Measurements from ENCODE around the gene MIGA2. TPM values are rescaled to one million over a fixed set of nuclear protein-coding genes. Genes with fewer than 3 reads are reported as not detected.

Gene MIGA2
- total and polyA plus RNA-seq, 2 of the 8 experiments (the other 6 are each of a cell fraction or from before 2014, with no cell fraction given), result 24.6 to 39.0 TPM

DNA sequence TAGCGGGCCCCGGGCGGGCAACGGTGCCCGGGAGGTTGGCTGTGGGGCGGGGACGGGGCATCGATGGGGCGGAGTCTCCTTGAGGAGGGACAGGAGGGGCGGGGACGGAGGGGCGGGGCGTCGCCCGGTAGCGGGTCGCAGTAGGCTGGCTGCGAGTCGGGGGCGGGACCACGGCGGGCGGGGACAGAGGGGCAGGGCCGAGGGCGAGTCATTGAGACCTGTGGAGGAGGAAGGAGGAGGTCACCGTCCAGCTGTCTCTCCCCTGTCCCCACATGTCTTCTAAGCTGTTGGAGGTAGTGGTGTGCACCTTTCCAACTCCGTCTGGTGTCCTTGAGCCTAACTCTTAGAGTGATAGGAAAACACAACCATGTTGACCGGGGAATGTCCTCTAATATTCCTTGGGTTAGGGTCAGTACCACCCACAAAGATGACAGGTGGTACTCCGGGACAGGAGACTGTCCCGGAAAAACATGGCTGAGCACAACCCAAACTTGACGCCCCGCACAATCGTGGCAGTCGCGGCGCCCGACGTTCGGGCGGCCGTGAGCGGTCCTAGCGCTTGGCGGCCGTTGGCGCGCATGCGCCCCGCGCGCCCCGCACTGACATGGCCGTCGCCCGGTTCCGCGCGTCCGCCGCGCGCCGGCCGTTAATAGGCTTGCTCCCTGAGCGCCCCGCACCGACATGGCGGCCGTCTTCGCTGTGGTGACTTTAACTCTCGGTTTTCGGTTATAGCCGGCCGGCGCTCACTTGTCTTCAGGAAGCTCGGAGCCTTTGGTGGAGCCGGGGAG, 74.5 kb downstream of the MIGA2 start, which contains the start of the genes CRAT and PTPA (continued):
- TF ChIP-seq RNF2 (IDR thresholded peaks at IDR 0.05; ENCODE audit: borderline replicate concordance, low read depth, low read length, missing control alignments, poor library complexity, severe bottlenecking), result no peak
- no peak for TF ChIP-seq RFX5 (IDR thresholded peaks at IDR 0.05; ENCODE audit: borderline replicate concordance, low read depth, low read length)
- peak; percentile 86 for TF ChIP-seq TAF7 (optimal IDR thresholded peaks at IDR 0.05; ENCODE audit: borderline replicate concordance, low read depth, low read length)
- no peak for TF ChIP-seq SIRT6 (IDR thresholded peaks at IDR 0.05; ENCODE audit: low read length)
- TF ChIP-seq, protein P1, sequence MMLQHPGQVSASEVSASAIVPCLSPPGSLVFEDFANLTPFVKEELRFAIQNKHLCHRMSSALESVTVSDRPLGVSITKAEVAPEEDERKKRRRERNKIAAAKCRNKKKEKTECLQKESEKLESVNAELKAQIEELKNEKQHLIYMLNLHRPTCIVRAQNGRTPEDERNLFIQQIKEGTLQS (IDR thresholded peaks at IDR 0.05; ENCODE audit: insufficient read depth, low read depth, low read length), result no peak
- TF ChIP-seq PHF8 (conservative IDR thresholded peaks at IDR 0.05; ENCODE audit: low read depth, low read length), result peak; percentile 94; the same call in 1 of the 2 replicates
- peak in 1 of 2 experiments; percentile 76; a peak in 2 of 3 replicates for TF ChIP-seq POLR2A (IDR thresholded peaks at IDR 0.05; ENCODE audit: control extremely low read depth in 1 of 2, low read depth in 2 of 2, low read length in 2 of 2)
- no peak for TF ChIP-seq JUND (IDR thresholded peaks at IDR 0.05; ENCODE audit: low read length)
- TF ChIP-seq JUN (IDR thresholded peaks at IDR 0.05; ENCODE audit: low read depth, low read length), result no peak
- TF ChIP-seq SUZ12 (IDR thresholded peaks at IDR 0.05; ENCODE audit: low read length), result no peak
- no peak for TF ChIP-seq RAD21 (IDR thresholded peaks at IDR 0.05 in 1 of 2, conservative IDR thresholded peaks at IDR 0.05 in 1 of 2; ENCODE audit: low read depth in 2 of 2, low read length in 2 of 2)
- peak; percentile 99 for TF ChIP-seq YY1 (IDR thresholded peaks at IDR 0.05; ENCODE audit: low read depth, low read length)
- TF ChIP-seq SP4 (IDR thresholded peaks at IDR 0.05; ENCODE audit: low read length), result no peak
- no peak for TF ChIP-seq POU5F1 (IDR thresholded peaks at IDR 0.05; ENCODE audit: low read depth, low read length)
- TF ChIP-seq, protein P2, sequence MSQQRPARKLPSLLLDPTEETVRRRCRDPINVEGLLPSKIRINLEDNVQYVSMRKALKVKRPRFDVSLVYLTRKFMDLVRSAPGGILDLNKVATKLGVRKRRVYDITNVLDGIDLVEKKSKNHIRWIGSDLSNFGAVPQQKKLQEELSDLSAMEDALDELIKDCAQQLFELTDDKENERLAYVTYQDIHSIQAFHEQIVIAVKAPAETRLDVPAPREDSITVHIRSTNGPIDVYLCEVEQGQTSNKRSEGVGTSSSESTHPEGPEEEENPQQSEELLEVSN (IDR thresholded peaks at IDR 0.05), result peak; percentile 44; the same call in 1 of the 2 replicates
- TF ChIP-seq HDAC2 (IDR thresholded peaks at IDR 0.05; ENCODE audit: borderline replicate concordance in 1 of 2, low read depth in 2 of 2, low read length in 2 of 2), result no peak; a peak in 1 of 4 replicates
- TF ChIP-seq FOSL1 (IDR thresholded peaks at IDR 0.05; ENCODE audit: insufficient read depth, low read depth, low read length), result peak; percentile 88
- no peak for TF ChIP-seq EP300 (IDR thresholded peaks at IDR 0.05; ENCODE audit: borderline replicate concordance in 1 of 2, low read depth in 2 of 2, low read length in 2 of 2)
- no peak for TF ChIP-seq KDM4A (IDR thresholded peaks at IDR 0.05; ENCODE audit: low read depth, low read length, severe bottlenecking)
- no peak for TF ChIP-seq RBBP5 (IDR thresholded peaks at IDR 0.05; ENCODE audit: borderline replicate concordance, low read depth, low read length)

All from H1 (cell line).